ENCODE measurements around the gene C17orf58. TPM values are rescaled to one million over a fixed set of nuclear protein-coding genes. Genes with fewer than 3 reads are reported as not detected.

C17orf58 gene
- total RNA-seq, 1 experiment from 2014 or later: 12.5 TPM

DNA sequence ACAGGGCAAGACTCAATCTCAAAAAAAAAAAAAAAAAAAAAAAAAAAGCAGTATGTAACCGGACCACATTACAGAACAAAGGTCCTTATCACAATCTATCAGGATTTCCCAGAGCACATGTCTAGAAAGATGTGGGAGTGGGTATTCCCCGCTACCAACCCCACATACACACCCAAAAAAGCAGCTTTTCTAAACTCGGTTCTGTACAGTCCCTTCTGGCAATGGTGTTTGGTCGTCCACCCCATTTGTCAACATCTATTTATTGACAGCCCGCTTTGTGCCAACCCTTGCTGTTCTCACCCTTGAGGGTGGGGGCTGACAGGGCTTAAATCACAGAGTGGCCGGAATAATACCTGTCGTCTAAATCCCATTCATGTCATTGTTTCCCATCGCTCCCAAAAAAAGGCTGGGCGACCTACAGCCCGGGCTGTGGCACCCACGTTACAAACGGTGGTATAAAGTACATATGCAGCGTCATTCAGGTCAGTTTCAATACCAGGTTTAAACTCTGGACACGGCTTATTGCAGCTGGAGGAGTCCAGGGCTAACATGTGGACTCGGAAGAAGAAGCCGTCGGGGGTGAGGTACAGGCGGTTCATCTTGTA lies 3.6 kb downstream of the C17orf58 start:
- peak overlapping the region; percentile 79 for H3K4me3 ChIP-seq (ENCODE audit: low read depth, low read length, poor library complexity, severe bottlenecking)
- TF ChIP-seq EZH2 (IDR thresholded peaks at IDR 0.05; ENCODE audit: borderline replicate concordance, low read depth, low read length, poor library complexity, severe bottlenecking): no peak
- no peak for TF ChIP-seq CTCF (conservative IDR thresholded peaks at IDR 0.05; ENCODE audit: low read depth, low read length)
- DNase-seq (ENCODE audit: low spot score): no peak
- H3K4me1 ChIP-seq (ENCODE audit: insufficient read depth, low read length, poor library complexity, severe bottlenecking): peaks cover 10% of the 10 kb centered on the region
- H3K36me3 ChIP-seq (ENCODE audit: insufficient read depth, low read length, poor library complexity, severe bottlenecking): no peaks in the 10 kb centered on the region
- H3K9me3 ChIP-seq (ENCODE audit: low read depth, low read length, poor library complexity, severe bottlenecking): no peaks in the 10 kb centered on the region
- POLR2A ChIA-PET (ENCODE audit: low non-redundant PET): no interaction called here
- H3K27ac ChIP-seq (ENCODE audit: low read depth, low read length, poor library complexity, severe bottlenecking): peak overlapping the region; percentile 82
- intact Hi-C loops (cut with micrococcal nuclease; ENCODE audit: unreplicated experiment): no loop called here
- CTCF ChIA-PET: no interaction called here
- no peaks in the 10 kb centered on the region for H3K27me3 ChIP-seq (replicated peaks; ENCODE audit: insufficient read depth, low read depth, low read length, poor library complexity)
- no TSS peak for BruUV-seq (replicated peaks)

DNA sequence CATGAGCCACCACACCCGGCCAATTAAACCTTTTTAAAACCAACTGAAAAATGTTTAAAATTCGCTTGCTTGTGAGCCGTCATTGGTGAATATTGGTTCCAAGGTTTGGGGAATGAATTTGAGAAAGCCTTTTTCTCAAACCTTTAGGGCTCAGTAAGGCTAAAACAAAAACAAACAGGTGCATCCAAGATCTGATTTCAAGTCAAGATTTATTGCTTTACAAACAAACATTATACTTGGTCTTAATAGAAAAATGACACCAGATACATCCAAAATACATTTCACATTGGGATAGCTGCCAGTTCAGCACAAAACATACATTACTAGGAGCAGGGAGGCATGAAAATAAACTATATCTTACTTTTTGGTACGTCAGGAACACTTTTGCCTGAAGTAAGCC lies 5.4 kb downstream of the C17orf58 start:
- H3K27ac ChIP-seq (ENCODE audit: low read depth, low read length, poor library complexity, severe bottlenecking): no peak overlapping the region
- no peaks in the 10 kb centered on the region for H3K36me3 ChIP-seq (ENCODE audit: insufficient read depth, low read length, poor library complexity, severe bottlenecking)
- H3K9me3 ChIP-seq (ENCODE audit: low read depth, low read length, poor library complexity, severe bottlenecking): no peaks in the 10 kb centered on the region
- no peak for TF ChIP-seq CTCF (conservative IDR thresholded peaks at IDR 0.05; ENCODE audit: low read depth, low read length)
- no peak for TF ChIP-seq EZH2 (IDR thresholded peaks at IDR 0.05; ENCODE audit: borderline replicate concordance, low read depth, low read length, poor library complexity, severe bottlenecking)
- H3K27me3 ChIP-seq (replicated peaks; ENCODE audit: insufficient read depth, low read depth, low read length, poor library complexity): no peaks in the 10 kb centered on the region
- ChIA-PET CTCF (no interaction called here), POLR2A (ENCODE audit: low non-redundant PET) (no interaction called here)
- no peak overlapping the region for H3K4me3 ChIP-seq (ENCODE audit: low read depth, low read length, poor library complexity, severe bottlenecking)
- H3K4me1 ChIP-seq (ENCODE audit: insufficient read depth, low read length, poor library complexity, severe bottlenecking): peaks cover 10% of the 10 kb centered on the region
- BruUV-seq (replicated peaks): no TSS peak
- intact Hi-C loops (cut with micrococcal nuclease; ENCODE audit: unreplicated experiment): no loop called here
- DNase-seq (ENCODE audit: low spot score): no peak

DNA sequence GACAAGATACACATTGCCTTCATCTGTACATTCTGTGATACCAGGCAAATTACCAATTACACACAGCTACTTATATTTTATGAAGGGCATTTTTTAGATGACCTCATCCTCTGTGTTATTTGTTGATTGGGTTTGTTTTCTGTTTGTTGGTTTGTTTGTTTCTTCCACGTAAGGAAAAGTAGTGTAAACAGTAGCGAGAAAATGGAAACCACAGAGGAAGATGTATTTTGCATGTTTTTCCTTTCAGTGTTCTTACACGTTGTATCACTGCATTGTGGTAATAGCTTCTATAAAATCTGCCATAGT lies 12.9 kb downstream of the C17orf58 start:
- TF ChIP-seq CTCF (conservative IDR thresholded peaks at IDR 0.05; ENCODE audit: low read depth, low read length): no peak
- TF ChIP-seq EZH2 (IDR thresholded peaks at IDR 0.05; ENCODE audit: borderline replicate concordance, low read depth, low read length, poor library complexity, severe bottlenecking): no peak
- Histone ChIP-seq H3K9me3 (ENCODE audit: low read depth, low read length, poor library complexity, severe bottlenecking) (no peaks in the 10 kb centered on the region), H3K4me1 (ENCODE audit: insufficient read depth, low read length, poor library complexity, severe bottlenecking) (no peaks in the 10 kb centered on the region), H3K4me3 (ENCODE audit: low read depth, low read length, poor library complexity, severe bottlenecking) (no peak overlapping the region), H3K27me3 (replicated peaks; ENCODE audit: insufficient read depth, low read depth, low read length, poor library complexity) (no peaks in the 10 kb centered on the region), H3K27ac (ENCODE audit: low read depth, low read length, poor library complexity, severe bottlenecking) (no peak overlapping the region), H3K36me3 (ENCODE audit: insufficient read depth, low read length, poor library complexity, severe bottlenecking) (peaks cover 6% of the 10 kb centered on the region)
- intact Hi-C loops (cut with micrococcal nuclease; ENCODE audit: unreplicated experiment): no loop called here
- no TSS peak for BruUV-seq (replicated peaks)
- CTCF ChIA-PET: no interaction called here
- POLR2A ChIA-PET (ENCODE audit: low non-redundant PET): no interaction called here
- no peak for DNase-seq (ENCODE audit: low spot score)
